ENCODE measurements around the gene TRABD.

TRABD gene

GRCh38 chr22:50173983-50174355 lies 11.7 kb upstream of the TRABD start:
- H3K4me3 ChIP-seq (ENCODE audit: low read depth, low read length): no peak overlapping the region
- TF ChIP-seq CTCF (IDR thresholded peaks at IDR 0.05; ENCODE audit: low read depth, low read length): no peak

GRCh38 chr22:50174382-50175190 lies 11.1 kb upstream of the TRABD start:
- no peak overlapping the region for H3K4me3 ChIP-seq (ENCODE audit: low read depth, low read length)
- TF ChIP-seq CTCF (IDR thresholded peaks at IDR 0.05; ENCODE audit: low read depth, low read length): no peak

- H3K4me3 ChIP-seq (ENCODE audit: low read depth, low read length): no peak overlapping the region
- TF ChIP-seq CTCF (IDR thresholded peaks at IDR 0.05; ENCODE audit: low read depth, low read length): no peak
Measured at GRCh38 chr22:50175191-50175461, 10.6 kb upstream of the TRABD start.

GRCh38 chr22:50175921-50176849 lies 9.5 kb upstream of the TRABD start:
- TF ChIP-seq CTCF (IDR thresholded peaks at IDR 0.05; ENCODE audit: low read depth, low read length): no peak
- H3K4me3 ChIP-seq (ENCODE audit: low read depth, low read length): no peak overlapping the region

- no peak overlapping the region for H3K4me3 ChIP-seq (ENCODE audit: low read depth, low read length)
- TF ChIP-seq CTCF (IDR thresholded peaks at IDR 0.05; ENCODE audit: low read depth, low read length): no peak
Measured at GRCh38 chr22:50176850-50177536, 8.7 kb upstream of the TRABD start.

- TF ChIP-seq CTCF (IDR thresholded peaks at IDR 0.05; ENCODE audit: low read depth, low read length): no peak
- no peak overlapping the region for H3K4me3 ChIP-seq (ENCODE audit: low read depth, low read length)
Measured at GRCh38 chr22:50177537-50178470, 7.9 kb upstream of the TRABD start.

Data from WI38 (cell line).